CD4-positive, alpha-beta T cell treated with Interleukin-21 for 1 hour (primary cell): Measurements from ENCODE around the gene MRPL51.

ENCODE experiments used
- DNase-seq: peaks from one replicate; pipeline ENCODE4 v3.0.0-alpha.2; 2020

The MRPL51 gene

DNA sequence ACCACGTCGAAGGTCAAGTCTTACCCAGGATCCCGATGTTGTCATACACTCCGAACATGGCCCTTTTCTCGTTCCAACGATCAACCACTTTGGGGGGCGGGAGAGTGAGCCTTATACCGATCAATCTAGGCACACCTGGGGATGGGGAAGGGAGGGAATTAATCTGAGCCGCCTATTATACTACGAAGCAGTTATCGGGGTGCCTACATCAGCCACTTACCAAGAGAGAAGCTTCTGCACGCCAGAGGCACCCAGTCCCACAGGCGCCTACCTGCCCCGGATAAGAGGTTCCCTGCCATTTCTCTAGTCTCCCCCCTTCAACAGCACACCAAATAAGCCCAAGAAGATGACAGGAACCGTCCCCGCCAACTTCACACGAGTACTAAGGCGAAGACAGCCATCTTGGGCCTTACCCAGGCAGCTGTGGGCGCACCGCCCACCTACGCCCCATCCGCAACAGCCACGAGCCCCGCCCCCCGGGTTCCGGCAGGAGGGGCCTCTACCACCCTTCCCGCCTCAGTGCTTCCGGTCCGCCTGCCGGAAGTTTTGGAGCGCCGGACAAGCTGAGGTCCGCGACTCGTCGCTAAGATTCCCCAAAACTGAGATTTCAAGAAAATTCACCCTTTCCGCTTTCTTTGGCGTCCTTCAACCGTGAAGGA lies at the start of gene MRPL51:
Gene MRPL51 (minus strand): TSS at position 425 of the 659 bp plus-strand sequence. CDS start 126 bp downstream, at position 299.
- DNase-seq = peak; percentile 96

DNA sequence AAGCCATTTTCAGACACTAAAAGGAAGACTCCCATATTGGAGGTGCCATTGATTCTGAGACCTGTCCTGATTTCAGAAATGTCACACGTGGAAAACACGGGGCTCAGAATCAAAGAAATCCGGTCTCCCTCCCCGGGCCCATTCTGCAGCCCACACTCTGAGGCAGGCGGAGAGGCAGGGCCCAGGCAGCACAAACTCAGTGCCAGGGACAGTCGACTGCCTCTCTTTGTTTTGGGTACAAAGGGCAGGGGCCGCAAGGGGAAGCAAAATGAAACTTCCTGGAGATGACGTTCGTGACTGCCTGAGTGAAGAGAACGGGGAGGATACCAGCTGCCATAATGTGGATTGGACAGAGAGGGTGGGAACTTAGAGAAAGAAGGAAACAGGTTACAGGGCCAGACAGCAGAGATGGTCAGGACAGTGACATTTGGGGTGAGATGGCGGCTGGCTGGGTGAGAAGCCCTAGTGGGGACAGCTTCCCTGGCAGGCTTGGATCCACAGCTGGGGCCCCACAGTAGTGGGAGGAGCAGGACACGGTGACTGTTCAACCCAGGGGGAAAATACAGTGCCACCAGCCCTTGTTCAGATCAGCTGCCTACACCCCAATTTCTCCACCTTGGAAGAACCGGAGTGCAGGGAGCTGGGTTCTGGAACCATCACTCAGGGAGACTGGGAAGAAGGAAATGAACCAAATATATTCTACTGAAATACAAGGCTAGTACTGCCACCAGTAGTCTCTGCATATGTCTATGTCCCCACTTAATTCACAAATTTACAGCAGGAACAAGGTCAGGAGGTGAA lies 49.3 kb upstream of the MRPL51 start:
- peak; percentile 31 for DNase-seq

DNA sequence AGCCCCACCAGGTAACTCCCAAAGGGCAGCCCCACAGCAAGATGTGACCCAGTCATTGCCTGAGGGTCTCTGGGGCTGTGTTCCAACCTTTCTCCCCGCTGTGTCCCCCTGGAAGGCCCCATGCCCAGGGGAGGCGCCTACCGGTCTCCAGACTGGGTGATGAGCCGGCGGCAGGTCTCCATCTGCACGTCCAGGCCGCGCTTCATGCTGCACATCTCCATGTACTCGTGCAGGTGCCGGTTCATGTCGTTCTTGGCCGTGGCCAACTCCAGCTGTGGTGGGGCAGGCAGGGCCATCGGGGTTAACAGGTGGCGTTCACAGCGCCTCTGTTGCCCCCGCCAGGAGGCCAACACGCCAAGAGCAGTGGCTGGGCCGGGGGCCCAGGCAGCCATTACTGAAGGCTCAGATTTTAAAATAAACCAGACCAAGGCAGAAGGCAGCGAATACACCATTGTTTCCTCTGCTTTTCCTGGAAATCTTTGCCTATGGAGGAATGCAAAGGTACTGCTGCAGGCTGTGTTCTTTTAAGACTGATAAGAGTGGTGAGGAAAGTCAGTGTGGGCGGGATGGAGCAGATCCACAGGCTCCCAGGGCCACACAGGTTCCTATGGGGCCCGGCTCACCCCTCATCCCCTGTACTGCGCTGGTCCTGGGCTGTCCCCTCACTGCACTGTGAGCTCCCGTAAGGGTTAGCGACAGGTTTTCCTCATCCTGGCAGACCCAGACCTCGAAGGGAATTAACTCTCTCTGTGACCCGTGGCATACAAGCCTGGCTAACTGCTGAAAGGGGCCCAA lies 48.5 kb upstream of the MRPL51 start:
- no peak for DNase-seq

DNA sequence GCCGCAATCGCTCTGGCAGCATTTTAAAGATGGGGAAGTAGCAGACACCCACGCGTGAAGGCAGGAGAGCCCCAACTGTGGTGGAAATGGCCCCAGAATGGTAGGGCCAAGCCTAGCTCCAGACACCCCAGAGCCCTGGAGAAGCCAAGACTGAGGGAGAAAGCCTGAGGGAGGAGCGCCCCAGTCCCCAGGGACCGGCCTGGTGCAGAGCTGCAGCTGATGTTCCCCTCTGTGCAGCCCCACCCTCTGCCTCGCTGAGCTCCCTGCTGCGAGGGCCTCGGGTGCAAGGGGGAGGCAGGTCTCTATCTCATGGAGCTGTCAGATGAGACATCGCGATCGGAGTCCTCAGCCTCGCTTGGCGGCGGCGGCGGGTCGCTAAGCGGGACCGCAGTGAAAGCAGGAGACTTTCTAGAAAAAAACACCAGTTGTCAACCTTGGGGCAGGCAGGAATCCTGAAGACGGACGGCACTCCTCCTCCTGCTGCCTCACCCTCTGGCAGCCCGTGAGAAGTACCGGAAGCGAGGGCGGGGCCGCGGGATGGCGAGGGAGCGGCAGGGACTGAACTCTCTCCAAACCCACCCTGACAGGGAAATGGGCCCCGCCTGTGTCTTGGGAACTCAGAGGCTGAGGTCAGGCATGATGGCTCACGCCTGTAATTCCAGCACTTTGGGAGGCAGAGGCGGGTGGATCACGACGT lies 47.3 kb upstream of the MRPL51 start:
- peak; percentile 39 for DNase-seq

DNA sequence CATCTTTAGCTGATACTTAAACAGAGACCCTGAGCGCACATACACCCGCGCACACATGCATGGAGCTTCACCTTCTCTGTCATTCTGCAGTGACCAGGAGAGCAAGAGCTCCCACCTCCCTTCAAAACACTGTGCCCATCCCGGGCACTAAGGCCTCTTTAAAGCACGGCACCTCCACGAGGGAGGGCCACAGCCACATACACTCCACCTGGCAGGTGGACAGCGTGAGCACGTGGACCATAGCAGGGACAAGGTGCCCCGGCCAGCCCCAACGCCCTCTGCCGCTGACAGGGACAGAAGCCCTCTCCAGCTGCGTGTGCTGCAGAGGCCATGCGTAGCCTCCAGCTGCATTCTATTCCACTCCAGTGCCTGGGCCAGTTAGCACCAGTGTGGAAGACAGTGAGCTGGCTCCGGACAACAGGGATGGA lies 46.7 kb upstream of the MRPL51 start:
- no peak for DNase-seq

DNA sequence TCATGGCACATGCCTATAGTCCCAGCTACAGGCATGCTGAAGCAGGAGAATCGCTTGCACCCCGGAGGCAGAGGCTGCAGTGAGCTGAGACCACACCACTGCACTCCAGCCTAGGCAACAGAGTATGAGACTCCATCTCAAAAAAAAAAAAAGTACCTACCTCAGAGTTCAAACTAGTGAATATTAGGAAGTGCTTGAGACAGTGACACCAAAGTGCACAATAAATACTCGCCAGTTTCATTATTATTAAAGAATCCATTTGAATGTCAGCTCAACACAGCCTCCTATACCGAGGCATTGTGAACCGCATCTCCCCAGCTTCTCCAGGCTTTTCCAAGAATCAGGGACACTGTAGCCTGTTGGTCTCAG lies 46.2 kb upstream of the MRPL51 start:
- DNase-seq = no peak

DNA sequence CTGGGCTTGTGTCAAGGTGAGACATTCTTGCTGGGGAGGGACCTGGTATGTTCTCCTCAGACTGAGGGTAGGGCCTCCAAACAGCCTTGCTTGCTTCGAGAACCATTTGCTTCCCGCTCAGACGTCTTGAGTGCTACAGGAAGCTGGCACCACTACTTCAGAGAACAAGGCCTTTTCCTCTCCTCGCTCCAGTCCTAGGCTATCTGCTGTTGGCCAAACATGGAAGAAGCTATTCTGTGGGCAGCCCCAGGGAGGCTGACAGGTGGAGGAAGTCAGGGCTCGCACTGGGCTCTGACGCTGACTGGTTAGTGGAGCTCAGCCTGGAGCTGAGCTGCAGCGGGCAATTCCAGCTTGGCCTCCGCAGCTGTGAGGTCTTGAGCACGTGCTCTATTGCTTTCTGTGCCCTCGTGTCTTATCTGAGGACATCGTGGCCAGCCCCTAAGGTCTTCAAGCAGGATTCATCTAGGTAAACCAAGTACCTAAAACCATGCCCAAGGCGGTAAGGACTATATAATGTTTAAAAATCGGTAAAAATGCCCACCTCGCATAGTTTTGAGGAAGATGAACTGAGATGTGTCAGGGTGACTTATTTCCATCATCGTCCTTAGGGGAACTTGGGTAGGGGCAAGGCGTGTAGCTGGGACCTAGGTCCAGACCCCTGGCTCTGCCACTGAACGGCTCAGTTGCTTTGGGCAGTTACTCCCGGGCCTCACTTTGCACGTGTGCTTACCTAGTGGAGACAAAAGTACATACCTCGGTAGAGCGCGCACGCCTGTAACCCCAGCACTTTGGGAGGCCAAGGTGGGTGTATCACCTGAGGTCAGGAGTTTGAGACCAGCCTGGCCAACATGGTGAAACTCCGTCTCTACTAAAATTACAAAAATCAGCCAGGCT lies 45.6 kb upstream of the MRPL51 start:
- peak; percentile 14 for DNase-seq

DNA sequence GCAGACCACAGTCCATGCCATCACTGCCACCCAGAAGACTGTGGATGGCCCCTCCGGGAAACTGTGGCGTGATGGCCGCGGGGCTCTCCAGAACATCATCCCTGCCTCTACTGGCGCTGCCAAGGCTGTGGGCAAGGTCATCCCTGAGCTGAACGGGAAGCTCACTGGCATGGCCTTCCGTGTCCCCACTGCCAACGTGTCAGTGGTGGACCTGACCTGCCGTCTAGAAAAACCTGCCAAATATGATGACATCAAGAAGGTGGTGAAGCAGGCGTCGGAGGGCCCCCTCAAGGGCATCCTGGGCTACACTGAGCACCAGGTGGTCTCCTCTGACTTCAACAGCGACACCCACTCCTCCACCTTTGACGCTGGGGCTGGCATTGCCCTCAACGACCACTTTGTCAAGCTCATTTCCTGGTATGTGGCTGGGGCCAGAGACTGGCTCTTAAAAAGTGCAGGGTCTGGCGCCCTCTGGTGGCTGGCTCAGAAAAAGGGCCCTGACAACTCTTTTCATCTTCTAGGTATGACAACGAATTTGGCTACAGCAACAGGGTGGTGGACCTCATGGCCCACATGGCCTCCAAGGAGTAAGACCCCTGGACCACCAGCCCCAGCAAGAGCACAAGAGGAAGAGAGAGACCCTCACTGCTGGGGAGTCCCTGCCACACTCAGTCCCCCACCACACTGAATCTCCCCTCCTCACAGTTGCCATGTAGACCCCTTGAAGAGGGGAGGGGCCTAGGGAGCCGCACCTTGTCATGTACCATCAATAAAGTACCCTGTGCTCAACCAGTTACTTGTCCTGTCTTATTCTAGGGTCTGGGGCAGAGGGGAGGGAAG lies 44.7 kb upstream of the MRPL51 start:
- DNase-seq = peak; percentile 88

DNA sequence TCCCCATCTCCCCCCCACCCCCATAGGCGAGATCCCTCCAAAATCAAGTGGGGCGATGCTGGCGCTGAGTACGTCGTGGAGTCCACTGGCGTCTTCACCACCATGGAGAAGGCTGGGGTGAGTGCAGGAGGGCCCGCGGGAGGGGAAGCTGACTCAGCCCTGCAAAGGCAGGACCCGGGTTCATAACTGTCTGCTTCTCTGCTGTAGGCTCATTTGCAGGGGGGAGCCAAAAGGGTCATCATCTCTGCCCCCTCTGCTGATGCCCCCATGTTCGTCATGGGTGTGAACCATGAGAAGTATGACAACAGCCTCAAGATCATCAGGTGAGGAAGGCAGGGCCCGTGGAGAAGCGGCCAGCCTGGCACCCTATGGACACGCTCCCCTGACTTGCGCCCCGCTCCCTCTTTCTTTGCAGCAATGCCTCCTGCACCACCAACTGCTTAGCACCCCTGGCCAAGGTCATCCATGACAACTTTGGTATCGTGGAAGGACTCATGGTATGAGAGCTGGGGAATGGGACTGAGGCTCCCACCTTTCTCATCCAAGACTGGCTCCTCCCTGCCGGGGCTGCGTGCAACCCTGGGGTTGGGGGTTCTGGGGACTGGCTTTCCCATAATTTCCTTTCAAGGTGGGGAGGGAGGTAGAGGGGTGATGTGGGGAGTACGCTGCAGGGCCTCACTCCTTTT lies 44.0 kb upstream of the MRPL51 start:
- DNase-seq = no peak

DNA sequence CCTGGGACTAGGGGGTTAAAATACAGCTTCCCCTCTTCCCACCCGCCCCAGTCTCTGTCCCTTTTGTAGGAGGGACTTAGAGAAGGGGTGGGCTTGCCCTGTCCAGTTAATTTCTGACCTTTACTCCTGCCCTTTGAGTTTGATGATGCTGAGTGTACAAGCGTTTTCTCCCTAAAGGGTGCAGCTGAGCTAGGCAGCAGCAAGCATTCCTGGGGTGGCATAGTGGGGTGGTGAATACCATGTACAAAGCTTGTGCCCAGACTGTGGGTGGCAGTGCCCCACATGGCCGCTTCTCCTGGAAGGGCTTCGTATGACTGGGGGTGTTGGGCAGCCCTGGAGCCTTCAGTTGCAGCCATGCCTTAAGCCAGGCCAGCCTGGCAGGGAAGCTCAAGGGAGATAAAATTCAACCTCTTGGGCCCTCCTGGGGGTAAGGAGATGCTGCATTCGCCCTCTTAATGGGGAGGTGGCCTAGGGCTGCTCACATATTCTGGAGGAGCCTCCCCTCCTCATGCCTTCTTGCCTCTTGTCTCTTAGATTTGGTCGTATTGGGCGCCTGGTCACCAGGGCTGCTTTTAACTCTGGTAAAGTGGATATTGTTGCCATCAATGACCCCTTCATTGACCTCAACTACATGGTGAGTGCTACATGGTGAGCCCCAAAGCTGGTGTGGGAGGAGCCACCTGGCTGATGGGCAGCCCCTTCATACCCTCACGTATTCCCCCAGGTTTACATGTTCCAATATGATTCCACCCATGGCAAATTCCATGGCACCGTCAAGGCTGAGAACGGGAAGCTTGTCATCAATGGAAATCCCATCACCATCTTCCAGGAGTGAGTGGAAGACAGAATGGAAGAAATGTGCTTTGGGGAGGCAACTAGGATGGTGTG lies 43.1 kb upstream of the MRPL51 start:
- DNase-seq = no peak

DNA sequence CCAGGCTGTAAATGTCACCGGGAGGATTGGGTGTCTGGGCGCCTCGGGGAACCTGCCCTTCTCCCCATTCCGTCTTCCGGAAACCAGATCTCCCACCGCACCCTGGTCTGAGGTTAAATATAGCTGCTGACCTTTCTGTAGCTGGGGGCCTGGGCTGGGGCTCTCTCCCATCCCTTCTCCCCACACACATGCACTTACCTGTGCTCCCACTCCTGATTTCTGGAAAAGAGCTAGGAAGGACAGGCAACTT lies 42.6 kb upstream of the MRPL51 start:
- no peak for DNase-seq

DNA sequence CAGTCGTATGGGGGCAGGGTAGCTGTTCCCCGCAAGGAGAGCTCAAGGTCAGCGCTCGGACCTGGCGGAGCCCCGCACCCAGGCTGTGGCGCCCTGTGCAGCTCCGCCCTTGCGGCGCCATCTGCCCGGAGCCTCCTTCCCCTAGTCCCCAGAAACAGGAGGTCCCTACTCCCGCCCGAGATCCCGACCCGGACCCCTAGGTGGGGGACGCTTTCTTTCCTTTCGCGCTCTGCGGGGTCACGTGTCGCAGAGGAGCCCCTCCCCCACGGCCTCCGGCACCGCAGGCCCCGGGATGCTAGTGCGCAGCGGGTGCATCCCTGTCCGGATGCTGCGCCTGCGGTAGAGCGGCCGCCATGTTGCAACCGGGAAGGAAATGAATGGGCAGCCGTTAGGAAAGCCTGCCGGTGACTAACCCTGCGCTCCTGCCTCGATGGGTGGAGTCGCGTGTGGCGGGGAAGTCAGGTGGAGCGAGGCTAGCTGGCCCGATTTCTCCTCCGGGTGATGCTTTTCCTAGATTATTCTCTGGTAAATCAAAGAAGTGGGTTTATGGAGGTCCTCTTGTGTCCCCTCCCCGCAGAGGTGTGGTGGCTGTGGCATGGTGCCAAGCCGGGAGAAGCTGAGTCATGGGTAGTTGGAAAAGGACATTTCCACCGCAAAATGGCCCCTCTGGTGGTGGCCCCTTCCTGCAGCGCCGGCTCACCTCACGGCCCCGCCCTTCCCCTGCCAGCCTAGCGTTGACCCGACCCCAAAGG lies 42.1 kb upstream of the MRPL51 start:
- peak; percentile 81 for DNase-seq

DNA sequence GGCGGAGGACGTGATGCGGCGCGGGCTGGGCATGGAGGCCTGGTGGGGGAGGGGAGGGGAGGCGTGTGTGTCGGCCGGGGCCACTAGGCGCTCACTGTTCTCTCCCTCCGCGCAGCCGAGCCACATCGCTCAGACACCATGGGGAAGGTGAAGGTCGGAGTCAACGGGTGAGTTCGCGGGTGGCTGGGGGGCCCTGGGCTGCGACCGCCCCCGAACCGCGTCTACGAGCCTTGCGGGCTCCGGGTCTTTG lies 41.6 kb upstream of the MRPL51 start:
- DNase-seq = no peak

DNA sequence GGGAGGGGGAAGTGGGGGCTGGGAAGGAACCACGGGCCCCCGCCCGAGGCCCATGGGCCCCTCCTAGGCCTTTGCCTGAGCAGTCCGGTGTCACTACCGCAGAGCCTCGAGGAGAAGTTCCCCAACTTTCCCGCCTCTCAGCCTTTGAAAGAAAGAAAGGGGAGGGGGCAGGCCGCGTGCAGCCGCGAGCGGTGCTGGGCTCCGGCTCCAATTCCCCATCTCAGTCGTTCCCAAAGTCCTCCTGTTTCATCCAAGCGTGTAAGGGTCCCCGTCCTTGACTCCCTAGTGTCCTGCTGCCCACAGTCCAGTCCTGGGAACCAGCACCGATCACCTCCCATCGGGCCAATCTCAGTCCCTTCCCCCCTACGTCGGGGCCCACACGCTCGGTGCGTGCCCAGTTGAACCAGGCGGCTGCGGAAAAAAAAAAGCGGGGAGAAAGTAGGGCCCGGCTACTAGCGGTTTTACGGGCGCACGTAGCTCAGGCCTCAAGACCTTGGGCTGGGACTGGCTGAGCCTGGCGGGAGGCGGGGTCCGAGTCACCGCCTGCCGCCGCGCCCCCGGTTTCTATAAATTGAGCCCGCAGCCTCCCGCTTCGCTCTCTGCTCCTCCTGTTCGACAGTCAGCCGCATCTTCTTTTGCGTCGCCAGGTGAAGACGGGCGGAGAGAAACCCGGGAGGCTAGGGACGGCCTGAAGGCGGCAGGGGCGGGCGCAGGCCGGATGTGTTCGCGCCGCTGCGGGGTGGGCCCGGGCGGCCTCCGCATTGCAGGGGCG lies 41.0 kb upstream of the MRPL51 start, which contains the start of gene GAPDH:
Gene GAPDH (plus strand): TSS at position 595 of the 772 bp plus-strand sequence. CDS start 316 bp downstream, outside the sequence.
- DNase-seq = peak; percentile 88

DNA sequence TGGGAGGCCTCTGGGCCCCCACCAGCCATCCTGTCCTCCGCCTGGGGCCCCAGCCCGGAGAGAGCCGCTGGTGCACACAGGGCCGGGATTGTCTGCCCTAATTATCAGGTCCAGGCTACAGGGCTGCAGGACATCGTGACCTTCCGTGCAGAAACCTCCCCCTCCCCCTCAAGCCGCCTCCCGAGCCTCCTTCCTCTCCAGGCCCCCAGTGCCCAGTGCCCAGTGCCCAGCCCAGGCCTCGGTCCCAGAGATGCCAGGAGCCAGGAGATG lies 40.5 kb upstream of the MRPL51 start:
- DNase-seq = no peak

DNA sequence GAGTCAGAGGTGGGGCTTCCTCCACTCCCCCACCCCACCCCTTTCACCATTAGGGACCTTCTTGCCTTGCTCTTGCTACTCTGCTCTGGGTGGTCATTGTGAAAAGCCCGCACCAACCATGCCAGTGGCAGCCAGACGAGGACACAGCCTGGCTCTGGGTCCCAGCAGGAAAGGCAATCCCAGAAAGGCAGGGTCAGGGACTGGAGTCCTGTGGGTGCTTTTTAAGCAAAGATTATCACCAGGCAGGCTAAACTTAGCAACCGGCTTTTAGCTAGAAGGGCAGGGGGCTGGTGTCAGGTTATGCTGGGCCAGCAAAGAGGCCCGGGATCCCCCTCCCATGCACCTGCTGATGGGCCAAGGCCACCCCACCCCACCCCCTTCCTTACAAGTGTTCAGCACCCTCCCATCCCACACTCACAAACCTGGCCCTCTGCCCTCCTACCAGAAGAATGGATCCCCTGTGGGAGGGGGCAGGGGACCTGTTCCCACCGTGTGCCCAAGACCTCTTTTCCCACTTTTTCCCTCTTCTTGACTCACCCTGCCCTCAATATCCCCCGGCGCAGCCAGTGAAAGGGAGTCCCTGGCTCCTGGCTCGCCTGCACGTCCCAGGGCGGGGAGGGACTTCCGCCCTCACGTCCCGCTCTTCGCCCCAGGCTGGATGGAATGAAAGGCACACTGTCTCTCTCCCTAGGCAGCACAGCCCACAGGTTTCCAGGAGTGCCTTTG lies 40.0 kb upstream of the MRPL51 start:
- peak; percentile 25 for DNase-seq

DNA sequence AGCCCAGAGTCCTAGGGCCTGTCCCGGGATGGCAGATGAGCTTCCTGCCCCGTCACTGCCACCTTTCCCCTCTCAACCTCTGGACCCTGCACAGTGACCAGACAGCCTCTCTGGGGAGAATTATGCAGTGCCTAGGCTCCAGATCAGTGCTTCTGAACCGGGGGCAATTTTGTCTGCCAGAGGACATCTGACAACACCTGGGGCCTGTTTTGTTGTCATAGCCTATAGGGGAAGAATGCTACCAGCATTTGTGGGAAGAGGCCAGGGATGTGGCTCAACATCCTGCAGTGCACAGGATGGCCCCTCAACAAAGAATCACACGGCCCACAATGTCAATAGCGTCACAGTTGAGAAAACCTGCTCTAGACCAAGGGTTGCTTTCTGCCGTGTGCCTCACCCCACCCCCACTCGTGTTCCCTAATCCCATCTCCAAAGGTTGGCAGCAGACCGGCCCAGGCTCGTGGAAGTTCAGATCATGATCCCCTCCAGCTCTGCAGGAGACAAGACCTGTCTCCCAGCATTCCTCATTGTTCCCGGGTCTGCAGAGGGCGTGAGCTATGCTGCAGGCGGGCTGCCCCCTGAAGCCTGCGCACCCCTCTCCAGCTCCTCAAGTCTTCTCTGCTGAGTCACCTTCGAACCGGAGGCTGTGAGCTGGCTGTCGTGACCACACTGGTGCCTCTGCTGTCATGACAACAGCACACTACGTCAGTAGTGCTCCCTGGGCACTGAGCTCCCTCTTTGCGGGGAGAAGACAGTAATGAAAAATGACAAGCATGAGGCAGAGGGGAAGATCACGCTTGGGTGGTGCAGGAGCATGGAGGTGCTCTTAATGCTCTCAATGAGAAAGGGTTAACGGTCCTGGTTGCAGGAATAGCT lies 39.2 kb upstream of the MRPL51 start:
- peak; percentile 84 for DNase-seq
